Measurements from ENCODE around the gene PTGR3. TPM values are rescaled to one million over a fixed set of nuclear protein-coding genes. Genes with fewer than 3 reads are reported as not detected.

The PTGR3 gene
- total RNA-seq, 1 experiment from 2014 or later, result 6.9 TPM

- H3K4me1 ChIP-seq (ENCODE audit: insufficient read depth, low read length, poor library complexity, severe bottlenecking), result peaks cover 19% of the 10 kb centered on the region
- H3K4me3 ChIP-seq (ENCODE audit: low read depth, low read length, poor library complexity, severe bottlenecking), result no peak overlapping the region
- H3K27ac ChIP-seq (ENCODE audit: low read depth, low read length, poor library complexity, severe bottlenecking), result no peak overlapping the region
- ChIA-PET CTCF (no interaction called here), POLR2A (ENCODE audit: low non-redundant PET) (no interaction called here)
- H3K9me3 ChIP-seq (ENCODE audit: low read depth, low read length, poor library complexity, severe bottlenecking), result no peaks in the 10 kb centered on the region
- DNase-seq (ENCODE audit: low spot score), result no peak
- intact Hi-C loops (cut with micrococcal nuclease; ENCODE audit: unreplicated experiment), result no loop called here
- no peaks in the 10 kb centered on the region for H3K36me3 ChIP-seq (ENCODE audit: insufficient read depth, low read length, poor library complexity, severe bottlenecking)
- no TSS peak for BruUV-seq (replicated peaks)
- TF ChIP-seq EZH2 (IDR thresholded peaks at IDR 0.05; ENCODE audit: borderline replicate concordance, low read depth, low read length, poor library complexity, severe bottlenecking) (no peak), CTCF (conservative IDR thresholded peaks at IDR 0.05; ENCODE audit: low read depth, low read length) (no peak)
- peaks cover 26% of the 10 kb centered on the region for H3K27me3 ChIP-seq (replicated peaks; ENCODE audit: insufficient read depth, low read depth, low read length, poor library complexity)
These were observed 5.4 kb upstream of the PTGR3 start for GRCh38 chr18:75214332-75214690.

GRCh38 chr18:75213611-75214331 is 4.8 kb upstream of the PTGR3 start:
- POLR2A ChIA-PET (ENCODE audit: low non-redundant PET), result no interaction called here

GRCh38 chr18:75212751-75213090 is 3.8 kb upstream of the PTGR3 start:
- intact Hi-C loops (cut with micrococcal nuclease; ENCODE audit: unreplicated experiment), result no loop called here
- H3K4me3 ChIP-seq (ENCODE audit: low read depth, low read length, poor library complexity, severe bottlenecking), result peak overlapping the region; percentile 52
- ChIA-PET CTCF (no interaction called here), POLR2A (ENCODE audit: low non-redundant PET) (interaction anchor here (0.6 kb wide), 1 partner anchor 1831 kb away, joined by 3 read pairs; no protein-coding TSS in a partner anchor)
- no peak for TF ChIP-seq EZH2 (IDR thresholded peaks at IDR 0.05; ENCODE audit: borderline replicate concordance, low read depth, low read length, poor library complexity, severe bottlenecking)
- no peak for TF ChIP-seq CTCF (conservative IDR thresholded peaks at IDR 0.05; ENCODE audit: low read depth, low read length)
- no peak overlapping the region for H3K27ac ChIP-seq (ENCODE audit: low read depth, low read length, poor library complexity, severe bottlenecking)
- no peaks in the 10 kb centered on the region for H3K36me3 ChIP-seq (ENCODE audit: insufficient read depth, low read length, poor library complexity, severe bottlenecking)
- DNase-seq (ENCODE audit: low spot score), result no peak
- no peaks in the 10 kb centered on the region for H3K9me3 ChIP-seq (ENCODE audit: low read depth, low read length, poor library complexity, severe bottlenecking)
- peaks cover 22% of the 10 kb centered on the region for H3K4me1 ChIP-seq (ENCODE audit: insufficient read depth, low read length, poor library complexity, severe bottlenecking)
- H3K27me3 ChIP-seq (replicated peaks; ENCODE audit: insufficient read depth, low read depth, low read length, poor library complexity), result peaks cover 31% of the 10 kb centered on the region
- no TSS peak for BruUV-seq (replicated peaks)

More at GRCh38 chr18:75213611-75214331, 4.8 kb upstream of the PTGR3 start:
- TF ChIP-seq EZH2 (IDR thresholded peaks at IDR 0.05; ENCODE audit: borderline replicate concordance, low read depth, low read length, poor library complexity, severe bottlenecking), result no peak
- TF ChIP-seq CTCF (conservative IDR thresholded peaks at IDR 0.05; ENCODE audit: low read depth, low read length), result no peak
- H3K4me3 ChIP-seq (ENCODE audit: low read depth, low read length, poor library complexity, severe bottlenecking), result no peak overlapping the region
- intact Hi-C loops (cut with micrococcal nuclease; ENCODE audit: unreplicated experiment), result no loop called here
- no peaks in the 10 kb centered on the region for H3K9me3 ChIP-seq (ENCODE audit: low read depth, low read length, poor library complexity, severe bottlenecking)
- BruUV-seq (replicated peaks), result no TSS peak
- peaks cover 19% of the 10 kb centered on the region for H3K4me1 ChIP-seq (ENCODE audit: insufficient read depth, low read length, poor library complexity, severe bottlenecking)
- no peak for DNase-seq (ENCODE audit: low spot score)
- H3K36me3 ChIP-seq (ENCODE audit: insufficient read depth, low read length, poor library complexity, severe bottlenecking), result no peaks in the 10 kb centered on the region
- CTCF ChIA-PET, result no interaction called here
- no peak overlapping the region for H3K27ac ChIP-seq (ENCODE audit: low read depth, low read length, poor library complexity, severe bottlenecking)
- H3K27me3 ChIP-seq (replicated peaks; ENCODE audit: insufficient read depth, low read depth, low read length, poor library complexity), result peaks cover 26% of the 10 kb centered on the region

All from A673 (cell line).